HG02885 (cell line): ENCODE results near the gene CMC1.
"Not testable (repeated sequence)": the region's sequence is repeated elsewhere in the genome, so short reads cannot be mapped to it uniquely, and the experiment has no call there.

Experiments used
- ATAC-seq: cut with Tn5 transposase; IDR thresholded peaks from one replicate; pipeline ENCODE4 v1.9.1; 2021; ENCODE audit warnings: mild to moderate bottlenecking; ENCODE audit not compliant: unreplicated experiment, poor library complexity

The CMC1 gene, protein sequence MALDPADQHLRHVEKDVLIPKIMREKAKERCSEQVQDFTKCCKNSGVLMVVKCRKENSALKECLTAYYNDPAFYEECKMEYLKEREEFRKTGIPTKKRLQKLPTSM

DNA sequence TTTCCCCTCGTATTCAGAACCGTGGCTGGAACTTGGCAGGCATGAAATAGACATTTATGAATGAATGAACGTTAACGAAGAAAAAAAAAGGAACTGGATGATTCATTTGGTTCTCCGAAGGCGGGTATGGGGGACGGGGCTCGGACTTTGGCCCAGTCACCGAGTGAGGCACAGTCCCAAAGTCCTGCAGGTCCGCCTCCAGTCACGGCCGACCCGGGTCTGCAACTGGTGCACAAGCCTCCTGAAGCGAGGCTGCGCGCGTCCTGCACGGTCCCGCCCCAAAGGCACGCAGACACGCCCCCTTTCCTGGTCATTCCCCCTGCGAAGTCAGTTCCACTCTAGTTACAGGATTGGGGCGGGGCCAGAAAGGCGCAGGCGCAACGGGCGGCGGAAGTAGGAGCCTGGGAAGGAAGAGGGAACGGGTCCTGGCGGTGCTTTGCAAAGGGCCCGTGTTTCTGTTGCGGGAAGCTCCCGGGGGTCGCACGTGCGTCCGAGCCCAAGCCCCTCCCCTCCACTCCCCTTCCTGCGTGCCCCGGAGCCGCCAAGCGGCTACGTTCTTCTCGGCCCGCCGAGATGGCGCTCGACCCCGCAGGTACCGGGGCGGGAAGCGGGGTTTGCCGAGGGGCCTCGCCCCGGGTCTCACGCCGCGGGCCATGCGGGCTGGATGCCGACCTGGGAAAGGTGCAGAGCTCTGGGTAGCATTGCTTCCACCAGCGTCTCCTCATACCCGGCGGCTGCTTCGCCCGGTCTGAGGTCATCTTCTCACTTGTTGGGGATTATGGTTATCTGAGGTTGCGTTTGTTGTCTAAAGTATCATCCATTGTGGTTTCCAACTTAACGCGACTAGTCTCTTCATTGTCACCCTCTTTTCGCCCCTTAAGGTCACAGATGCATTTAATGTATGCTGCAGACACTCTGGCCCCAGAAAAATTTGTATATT, at the start of gene CMC1:
Gene CMC1, plus strand, starts transcription at position 399 of the 940 bp plus-strand sequence. Its CDS starts 175 bp downstream, at position 574.
- peak; percentile 96 for ATAC-seq

DNA sequence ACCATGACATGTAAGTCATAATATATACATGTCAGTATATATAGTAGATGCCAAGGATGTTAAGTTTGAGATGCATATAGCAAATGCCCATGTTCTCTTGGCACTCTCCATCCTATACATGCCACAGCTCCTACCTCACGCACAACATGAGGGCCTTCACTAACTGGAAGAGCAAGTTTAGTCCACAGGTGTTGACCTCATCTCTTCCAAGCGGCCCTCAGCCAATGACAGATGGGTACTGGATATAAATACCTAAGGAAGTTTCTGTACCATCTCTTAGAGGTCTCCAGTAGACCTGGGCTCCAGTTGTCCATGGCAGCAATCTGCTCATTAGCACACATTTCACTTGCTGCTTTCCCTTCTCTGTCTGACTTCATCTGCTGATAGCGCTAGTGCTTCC, 43.3 kb upstream of the CMC1 start:
- ATAC-seq, result no peak

DNA sequence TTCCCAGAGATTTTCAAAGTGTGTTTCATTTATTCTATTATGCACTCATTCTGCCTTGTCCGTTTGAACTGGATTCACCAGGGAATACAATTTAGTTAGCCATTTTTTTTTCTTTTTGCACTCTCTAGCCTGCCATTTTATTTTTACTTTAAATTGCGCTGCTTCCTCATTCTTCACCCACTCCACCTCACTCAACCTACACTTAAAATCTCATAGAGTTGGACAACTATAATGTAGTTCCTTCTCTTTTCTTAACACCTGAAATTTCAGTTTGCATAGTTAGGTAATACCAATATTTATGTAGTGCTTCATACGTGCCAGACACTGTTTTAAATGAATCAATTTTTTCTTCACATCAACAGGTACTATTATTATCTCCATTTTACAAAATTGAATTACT, 42.4 kb upstream of the CMC1 start:
- no peak for ATAC-seq

DNA sequence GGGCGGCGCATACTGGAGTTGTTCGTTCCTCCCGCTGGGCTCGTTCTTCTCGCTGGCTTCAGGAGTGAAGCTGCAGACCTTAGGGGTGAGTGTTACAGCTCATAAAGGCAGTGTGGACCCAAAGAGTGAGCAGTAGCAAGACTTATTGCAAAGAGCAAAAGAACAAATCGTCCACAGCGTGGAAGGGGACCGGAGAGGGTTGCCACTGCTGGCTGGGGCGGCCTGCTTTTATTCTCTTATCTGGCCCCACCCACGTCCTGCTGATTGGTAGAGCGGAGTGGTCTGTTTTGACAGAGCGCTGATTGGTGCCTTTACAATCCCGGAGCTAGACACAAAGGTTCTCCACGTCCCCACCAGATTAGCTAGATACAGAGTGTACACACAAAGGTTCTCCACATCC, 41.8 kb upstream of the CMC1 start:
- not testable (repeated sequence) for ATAC-seq

DNA sequence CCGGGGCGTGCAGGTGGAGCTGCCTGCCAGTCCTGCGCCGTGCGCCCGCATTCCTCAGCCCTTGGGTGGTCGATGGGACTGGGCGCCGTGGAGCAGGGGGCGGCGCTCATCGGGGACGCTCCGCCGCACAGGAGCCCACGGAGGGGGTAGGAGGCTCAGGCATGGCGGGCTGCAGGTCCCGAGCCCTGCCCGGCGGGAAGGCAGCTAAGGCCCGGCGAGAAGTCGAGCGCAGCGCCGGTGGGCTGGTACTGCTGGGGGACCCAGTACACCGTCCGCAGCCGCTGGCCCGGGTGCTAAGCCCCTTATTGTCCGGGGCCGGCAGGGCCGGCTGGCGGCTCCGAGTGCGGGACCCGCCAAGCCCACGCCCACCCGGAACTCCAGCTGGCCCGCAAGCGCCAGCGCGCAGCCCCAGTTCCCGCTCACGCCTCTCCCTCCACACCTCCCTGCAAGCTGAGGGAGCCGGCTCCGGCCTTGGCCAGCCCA, 41.0 kb upstream of the CMC1 start:
- ATAC-seq, result not testable (repeated sequence)

DNA sequence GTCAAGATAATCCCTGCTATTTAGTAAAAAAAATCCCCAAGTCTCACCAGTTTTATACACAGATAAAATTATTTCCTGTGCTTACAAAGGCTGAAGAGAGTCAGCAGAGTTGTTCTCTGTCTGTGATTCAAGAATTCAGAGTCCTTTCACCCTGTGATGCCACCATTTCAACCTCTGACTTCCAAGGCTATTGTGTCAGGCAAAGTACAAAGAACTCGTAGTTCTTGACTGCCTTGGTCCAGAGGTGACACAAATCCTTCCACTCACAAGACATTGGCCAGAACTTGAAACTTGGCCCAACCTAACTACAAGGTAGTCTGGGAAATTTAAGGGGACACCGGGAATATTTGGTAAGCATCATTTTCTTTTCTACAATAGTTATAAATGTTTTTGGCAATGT, 34.9 kb upstream of the CMC1 start:
- no peak for ATAC-seq

DNA sequence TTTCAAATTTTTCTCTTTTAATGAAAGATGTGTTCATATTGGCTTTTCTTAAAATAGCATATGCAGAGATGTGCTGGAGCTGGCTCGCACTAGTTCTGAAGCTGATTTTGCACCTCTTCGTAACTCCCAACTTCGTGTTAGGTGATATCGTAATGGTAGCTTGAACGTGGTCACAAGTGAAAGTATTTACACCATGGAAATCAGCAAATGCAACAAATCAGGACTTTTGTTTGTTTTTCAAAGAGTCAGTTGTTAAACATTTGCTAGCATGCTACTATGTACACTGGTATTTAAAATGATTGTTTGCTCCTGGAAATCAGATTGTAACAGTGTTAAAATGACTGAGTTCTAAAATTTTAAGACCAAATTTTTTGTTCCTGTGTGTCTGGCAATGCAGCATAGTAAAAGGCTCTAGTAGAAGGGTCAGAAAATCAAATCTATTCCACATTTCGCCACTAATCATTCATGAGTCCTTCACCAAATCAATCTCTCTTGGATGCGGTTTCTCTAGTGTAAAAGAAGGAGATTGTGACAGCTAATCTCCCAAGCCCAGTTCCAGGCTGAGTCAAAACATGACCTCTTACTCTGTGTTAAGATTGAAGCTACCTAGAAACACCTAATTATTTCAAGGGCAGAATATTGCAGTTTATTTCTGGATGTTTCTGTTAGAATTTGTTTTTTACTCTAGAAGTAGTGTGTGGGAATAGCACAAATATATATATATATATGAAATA, 34.3 kb upstream of the CMC1 start:
- no peak for ATAC-seq

DNA sequence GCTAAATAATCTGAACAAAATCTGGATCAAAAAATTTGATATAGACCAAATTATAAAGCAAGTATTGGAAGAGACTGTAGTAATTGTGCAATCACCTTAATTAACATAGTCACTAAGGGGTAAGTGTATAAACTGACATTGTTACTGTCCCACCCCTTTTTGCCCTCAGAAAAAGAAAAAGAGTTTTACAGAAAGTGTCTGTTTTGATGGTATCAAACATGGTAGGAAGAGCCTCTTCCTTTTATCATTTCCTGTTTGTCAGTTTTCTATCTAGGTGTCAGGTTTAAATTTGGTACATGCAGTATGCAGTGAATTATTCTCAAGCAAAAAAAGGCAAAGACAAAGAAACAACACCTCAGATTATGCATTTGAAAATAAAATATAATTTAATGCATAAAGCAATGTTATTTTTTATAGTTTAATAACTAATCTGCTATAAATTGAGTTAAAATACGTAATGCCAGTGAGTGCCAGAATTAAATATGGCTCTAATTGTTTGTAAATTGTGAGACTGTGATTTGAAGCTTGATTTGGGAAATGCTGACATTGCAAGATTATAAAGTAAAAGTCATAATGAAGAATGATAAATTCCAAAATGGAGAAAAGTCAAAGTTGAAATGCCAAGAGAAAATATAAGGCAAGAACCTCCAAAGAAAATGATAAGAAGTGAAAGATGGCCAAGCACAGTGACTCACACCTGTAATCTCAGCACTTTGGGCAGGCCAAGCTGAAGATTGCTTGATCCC, 30.3 kb upstream of the CMC1 start:
- no peak for ATAC-seq

DNA sequence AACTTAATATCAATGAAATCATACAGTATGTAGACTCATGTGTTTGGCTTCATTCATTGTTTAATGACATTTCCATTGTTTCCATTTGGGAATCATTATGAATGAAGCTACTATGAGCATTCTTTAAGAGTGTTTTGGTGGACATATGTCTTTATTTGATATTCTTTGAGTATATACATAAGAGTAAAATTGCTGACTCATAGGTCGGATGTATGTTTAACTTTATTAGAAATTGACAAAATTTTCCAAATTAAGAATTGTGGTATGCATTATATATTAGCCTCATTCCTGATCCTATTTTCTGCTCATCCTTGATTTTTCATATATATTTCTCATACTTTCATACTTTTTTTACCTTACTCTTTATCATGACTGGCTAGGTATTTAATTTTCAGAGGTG, 28.7 kb upstream of the CMC1 start:
- ATAC-seq, result no peak

DNA sequence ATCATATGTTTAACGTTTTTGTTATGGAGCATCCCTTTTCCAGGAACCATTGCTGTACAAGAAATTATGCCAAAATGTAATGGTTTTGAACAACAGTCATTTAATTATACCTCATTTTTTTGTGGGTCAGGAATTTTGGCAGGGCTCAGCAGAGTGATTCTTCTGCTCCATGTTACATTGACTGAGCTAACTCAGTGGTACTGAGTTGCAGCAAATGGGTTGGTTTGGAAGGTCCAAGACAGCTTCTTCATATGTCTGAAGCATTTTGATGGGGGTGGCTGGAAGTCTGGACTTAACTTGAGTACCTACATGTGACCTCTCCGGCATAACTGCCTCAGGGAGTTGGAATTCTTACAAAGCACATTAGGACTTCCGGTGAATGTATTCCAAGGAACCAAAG, 26.0 kb upstream of the CMC1 start:
- ATAC-seq, result no peak

DNA sequence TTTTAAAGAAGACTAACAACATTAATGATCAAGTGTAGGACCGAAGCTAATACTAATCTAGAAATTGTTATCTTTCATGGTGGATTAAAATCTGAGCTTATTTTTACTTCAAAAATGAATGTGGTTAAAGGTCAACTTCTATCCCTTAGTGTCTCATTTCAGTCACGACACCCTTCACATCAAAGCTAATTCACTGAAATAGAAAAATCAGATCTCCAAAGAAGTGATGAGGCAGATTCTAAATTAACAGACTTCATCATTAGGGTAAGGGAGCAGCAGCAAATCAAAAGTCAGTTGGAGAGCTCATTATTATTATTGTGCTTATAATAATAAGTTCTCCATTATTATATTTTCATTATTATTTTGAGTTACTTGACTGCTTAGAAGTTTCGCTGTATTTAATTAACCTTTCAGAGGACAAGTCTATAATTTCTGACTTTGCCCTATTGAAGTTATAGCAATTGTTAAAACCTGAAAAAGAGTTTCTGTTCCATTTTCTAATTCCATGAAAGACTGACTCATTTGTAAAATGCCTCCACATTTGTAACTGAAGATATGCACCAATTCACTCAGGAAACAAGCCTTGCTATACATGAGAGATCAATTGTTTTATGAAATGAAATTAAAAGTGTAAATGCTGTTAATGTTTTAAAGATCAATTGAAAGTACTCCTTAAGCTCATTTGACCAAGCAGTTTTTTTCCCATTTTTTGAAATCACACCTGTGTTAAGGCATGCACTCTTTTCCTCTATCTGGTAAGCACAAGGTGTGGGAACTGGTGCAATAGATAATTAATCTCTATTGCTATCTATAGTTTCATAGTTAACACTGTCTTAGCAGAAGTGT, 23.1 kb upstream of the CMC1 start:
- no peak for ATAC-seq

DNA sequence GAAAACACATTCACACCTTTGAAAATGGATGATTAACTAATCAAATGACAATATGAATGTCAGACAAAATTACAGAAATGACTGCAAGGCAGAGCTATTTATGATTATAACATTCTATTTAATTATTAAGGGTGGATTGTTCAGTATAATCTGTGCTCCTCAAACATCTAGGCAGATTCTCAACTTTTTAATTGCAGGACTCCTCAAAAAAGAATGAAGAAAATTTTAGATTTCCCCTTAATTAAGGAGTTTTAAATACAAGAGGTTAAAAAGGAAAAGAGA, 22.6 kb upstream of the CMC1 start:
- no peak for ATAC-seq

DNA sequence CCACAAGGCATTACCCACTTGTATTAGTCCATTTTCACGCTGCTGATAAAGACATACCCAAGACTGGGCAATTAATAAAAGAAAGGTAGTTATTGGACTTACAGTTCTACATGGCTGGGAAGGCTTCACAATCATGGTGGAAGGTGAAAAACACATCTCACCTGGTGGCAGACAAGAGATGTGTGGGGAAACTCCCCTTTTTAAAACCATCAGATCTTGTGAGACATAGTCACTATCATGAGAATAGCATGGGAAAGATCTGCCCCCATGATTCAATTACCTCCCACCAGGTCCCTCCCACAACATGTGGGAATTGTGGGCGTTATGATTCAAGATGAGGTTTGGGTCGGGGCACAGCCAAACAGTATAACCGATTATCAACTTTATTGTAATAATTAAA, 17.0 kb upstream of the CMC1 start:
- no peak for ATAC-seq

DNA sequence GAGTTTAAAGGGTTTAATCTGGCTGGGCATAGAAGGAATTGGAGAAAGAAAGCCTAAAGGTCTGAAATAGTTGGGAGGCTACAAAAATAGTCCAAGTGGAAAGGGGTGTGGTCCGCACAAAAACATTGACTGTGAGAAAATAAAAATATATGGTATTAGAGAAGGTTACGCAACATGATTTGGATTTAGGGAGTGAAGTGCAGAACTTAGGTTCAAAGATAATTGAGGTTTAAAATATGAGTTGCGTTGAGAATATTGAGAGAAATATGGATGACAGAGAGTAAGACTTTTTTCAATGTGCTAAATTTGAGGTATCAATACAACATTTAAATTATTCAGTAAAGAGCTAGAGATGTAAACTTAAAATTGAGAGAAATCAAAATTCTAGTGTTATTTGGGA, 15.4 kb upstream of the CMC1 start:
- no peak for ATAC-seq

DNA sequence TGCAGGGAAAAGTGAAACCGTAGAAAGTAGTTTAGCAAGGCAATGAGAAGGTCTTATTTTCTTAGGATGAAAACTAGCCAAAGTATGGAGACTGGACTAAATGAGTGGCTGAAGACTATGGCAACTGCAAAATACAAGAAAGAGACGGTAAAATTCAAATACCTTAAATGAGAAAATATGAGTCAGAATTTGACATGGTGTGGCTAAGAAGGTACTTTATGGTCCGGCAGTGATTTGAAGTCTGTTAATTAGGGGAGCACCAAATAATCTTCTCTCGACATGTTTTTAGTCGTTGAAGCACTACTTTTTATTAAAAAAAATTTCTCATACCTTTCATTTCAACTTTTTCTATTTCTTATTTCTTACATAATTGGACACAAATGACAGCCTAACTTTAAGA, 12.8 kb upstream of the CMC1 start:
- no peak for ATAC-seq

DNA sequence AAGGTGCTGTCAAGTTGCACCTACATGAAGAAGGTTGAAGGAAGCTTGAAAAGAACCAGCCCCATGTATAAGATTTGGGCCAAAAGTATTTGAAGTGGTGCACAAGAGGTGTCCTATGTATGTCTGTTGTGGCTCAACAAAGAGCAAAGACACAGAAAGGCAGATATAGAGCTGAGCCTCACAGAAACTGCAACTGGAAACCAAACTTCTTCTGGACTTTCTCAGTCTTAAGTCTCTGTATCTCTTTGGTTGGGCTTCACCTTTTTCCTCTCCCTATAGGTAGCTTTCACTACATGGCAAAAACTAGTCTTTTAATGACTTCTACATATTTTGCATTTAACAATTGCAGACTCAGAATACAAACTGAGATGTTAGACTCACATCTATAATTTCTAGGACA, 8.8 kb upstream of the CMC1 start:
- no peak for ATAC-seq

DNA sequence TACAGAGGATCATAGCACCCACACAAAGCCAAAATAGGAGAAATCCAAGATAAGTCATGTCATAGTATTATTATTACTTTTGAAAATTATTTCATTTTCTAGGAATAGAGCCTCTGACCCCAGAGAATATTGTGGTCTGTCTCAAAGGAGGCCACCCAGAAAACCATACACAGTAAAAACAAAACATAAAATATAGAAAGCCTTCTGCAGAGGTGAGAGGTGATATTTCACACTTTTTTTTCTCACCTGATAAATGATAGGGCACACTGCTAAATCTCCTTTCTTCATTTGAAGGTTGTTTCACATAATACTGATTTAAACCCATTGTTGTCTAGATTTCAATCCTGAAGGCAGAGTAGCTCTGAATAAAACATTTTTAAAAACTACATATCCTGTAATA, 7.0 kb upstream of the CMC1 start:
- ATAC-seq, result no peak

DNA sequence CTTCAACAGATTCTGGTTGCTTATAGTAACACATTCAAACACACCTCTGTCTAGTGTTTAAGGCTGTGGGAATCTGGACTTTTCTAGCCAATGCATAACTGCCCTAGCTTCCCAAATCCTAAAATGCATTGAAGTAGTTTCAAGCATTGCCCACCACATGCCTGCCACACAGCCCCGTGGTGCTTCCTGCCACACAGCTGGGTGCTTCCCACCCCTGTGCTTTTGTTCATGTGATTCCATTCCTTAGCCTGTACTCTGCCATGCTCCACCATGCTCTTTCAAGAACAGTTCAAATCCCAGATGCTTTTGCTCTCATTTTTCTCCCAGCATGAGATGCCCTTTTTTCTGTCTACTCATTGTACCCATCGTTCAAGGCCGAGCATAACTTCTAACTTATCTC, 2.3 kb upstream of the CMC1 start:
- ATAC-seq, result no peak

DNA sequence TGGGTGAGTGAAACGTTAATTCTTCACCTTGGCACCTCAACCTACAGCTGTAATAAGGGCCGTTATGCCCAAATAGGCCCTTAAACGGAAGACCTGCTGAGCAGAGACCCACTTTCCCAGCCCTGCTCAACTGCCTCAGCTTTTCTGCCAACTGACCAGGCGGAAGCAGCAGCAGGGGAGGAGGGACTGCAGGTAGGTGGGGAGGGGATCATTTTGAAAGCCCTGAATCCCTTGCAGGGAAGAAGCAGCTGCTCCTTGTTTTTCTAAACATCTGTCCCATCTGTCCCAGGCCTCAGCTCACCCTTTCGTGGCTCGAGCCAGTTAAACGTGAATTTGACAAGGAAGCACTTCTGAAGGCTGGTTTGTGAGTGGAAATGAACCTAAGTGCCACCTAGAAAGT, 978 bp upstream of the CMC1 start:
- ATAC-seq, result no peak

DNA sequence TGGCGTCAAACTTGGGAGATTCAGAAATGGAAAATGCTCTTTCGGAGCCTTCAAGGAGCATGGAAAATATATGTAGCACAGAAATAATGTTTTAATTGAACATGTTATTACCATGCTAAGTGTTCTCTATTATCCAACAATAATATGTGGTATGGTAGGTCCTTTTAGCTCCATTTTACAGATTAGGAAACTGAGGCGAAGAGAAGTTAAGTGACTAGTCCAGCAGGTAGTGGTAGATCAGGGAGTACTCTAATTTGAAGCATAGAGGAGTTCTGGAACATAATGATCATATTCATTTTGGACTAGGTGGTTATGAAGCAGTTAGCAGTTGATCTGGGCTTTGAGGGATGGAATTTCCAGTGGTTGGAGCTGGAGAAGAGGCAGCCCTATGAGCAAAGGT, 1.1 kb downstream of the CMC1 start:
- ATAC-seq, result no peak
